GM23338 (cell line): ENCODE data around the gene LSM14B. TPM values are rescaled to one million over a fixed set of nuclear protein-coding genes. Genes with fewer than 3 reads are reported as not detected.

Experiments
- ATAC-seq: fragments of 200-7000 bp; cut with Tn5 transposase; 3 replicates; pipeline ENCODE4 v1.9.1; 2020
- DNase-seq: peaks from one replicate; pipeline ENCODE4 v3.0.0-alpha.2; 2015; ENCODE audit warnings: low spot score
- H2AFZ ChIP-seq: fragments of 200-600 bp; sonication (generic); 2 replicates; pipeline ENCODE4 v1.8.0; 2016; ENCODE audit warnings: antibody characterized with exemption, mild to moderate bottlenecking, moderate library complexity
- H3F3A ChIP-seq: fragments of 200-600 bp; sonication (generic); replicated peaks from 2 replicates; pipeline ENCODE4 v1.8.0; 2017; ENCODE audit warnings: antibody characterized with exemption, mixed run types, low read depth
- H3K27ac ChIP-seq: fragments of 200-600 bp; sonication (generic); 2 replicates; pipeline ENCODE4 v1.6.1; 2016; ENCODE audit warnings: low read depth
- H3K27me3 ChIP-seq: fragments of 200-600 bp; sonication (generic); 2 replicates; pipeline ENCODE4 v1.8.0; 2016; ENCODE audit warnings: mild to moderate bottlenecking, mixed run types, moderate library complexity; ENCODE audit not compliant: insufficient read depth
- H3K36me3 ChIP-seq: fragments of 200-600 bp; sonication (generic); 2 replicates; pipeline ENCODE4 v1.8.0; 2016; ENCODE audit warnings: mild to moderate bottlenecking; ENCODE audit not compliant: insufficient read depth
- H3K4me1 ChIP-seq: fragments of 200-600 bp; sonication (generic); 2 replicates; pipeline ENCODE4 v1.8.0; 2016; ENCODE audit warnings: mild to moderate bottlenecking, moderate library complexity; ENCODE audit not compliant: insufficient read depth
- H3K4me2 ChIP-seq: fragments of 200-600 bp; sonication (generic); 2 replicates; pipeline ENCODE4 v1.7.1; 2017; ENCODE audit warnings: mixed run types
- H3K4me3 ChIP-seq: fragments of 200-600 bp; sonication (generic); 2 replicates; pipeline ENCODE4 v1.6.1; 2016; ENCODE audit warnings: mixed run types
- H3K79me2 ChIP-seq: fragments of 200-600 bp; sonication (generic); replicated peaks from 2 replicates; pipeline ENCODE4 v1.8.0; 2017; ENCODE audit warnings: mild to moderate bottlenecking; ENCODE audit not compliant: insufficient read depth
- H3K9me2 ChIP-seq: fragments of 200-600 bp; sonication (generic); 2 replicates; pipeline ENCODE4 v1.8.0; 2017; ENCODE audit not compliant: insufficient read depth
- H4K20me1 ChIP-seq: fragments of 200-600 bp; sonication (generic); replicated peaks from 2 replicates; pipeline ENCODE4 v1.8.0; 2017; ENCODE audit warnings: mild to moderate bottlenecking; ENCODE audit not compliant: insufficient read depth
- H3K27ac Mint-ChIP-seq: 2 replicates; pipeline ENCODE4 v1.8.0; 2020; ENCODE audit warnings: inconsistent platforms, mild to moderate bottlenecking, moderate library complexity, mixed read lengths
- H3K27me3 Mint-ChIP-seq: 3 replicates; pipeline ENCODE4 v1.8.0; 2022; ENCODE audit warnings: low read depth, mild to moderate bottlenecking, moderate library complexity, mixed read lengths, inconsistent platforms; ENCODE audit not compliant: insufficient read depth, poor library complexity
- H3K36me3 Mint-ChIP-seq: 3 replicates; pipeline ENCODE4 v1.8.0; 2021; ENCODE audit warnings: low read depth, mild to moderate bottlenecking, inconsistent platforms, moderate library complexity, mixed read lengths
- H3K4me1 Mint-ChIP-seq: 3 replicates; pipeline ENCODE4 v1.8.0; 2020; ENCODE audit warnings: mild to moderate bottlenecking, inconsistent platforms, mixed read lengths
- H3K4me3 Mint-ChIP-seq: 3 replicates; pipeline ENCODE4 v1.8.0; 2021; ENCODE audit warnings: moderate library complexity, mild to moderate bottlenecking, inconsistent platforms, mixed read lengths
- H3K9me3 Mint-ChIP-seq: 3 replicates; pipeline ENCODE4 v1.8.0; 2020; ENCODE audit warnings: moderate library complexity, mild to moderate bottlenecking, inconsistent platforms, mixed read lengths
- CREB1 ChIP-seq: fragments of 250-450 bp; sonication (Bioruptor Pico); IDR thresholded peaks from 2 replicates; pipeline ENCODE4 v1.5.0; 2020; ENCODE audit warnings: low read depth, mild to moderate bottlenecking, moderate library complexity
- EZH2 ChIP-seq: fragments of 200-600 bp; sonication (generic); IDR thresholded peaks from one replicate; pipeline ENCODE4 v1.8.0; 2017; ENCODE audit warnings: antibody characterized with exemption, mild to moderate bottlenecking, low read depth; ENCODE audit not compliant: unreplicated experiment
- POLR2AphosphoS5 ChIP-seq: IDR thresholded peaks from 2 replicates; pipeline ENCODE4 v1.6.1; 2016; ENCODE audit warnings: antibody characterized with exemption, low read depth
- REST ChIP-seq: IDR thresholded peaks from one replicate; pipeline ENCODE4 v1.6.1; 2018; ENCODE audit warnings: antibody characterized with exemption; ENCODE audit not compliant: unreplicated experiment
- ZNF114 ChIP-seq: fragments of 250-450 bp; sonication (Bioruptor Pico); IDR thresholded peaks from 2 replicates; pipeline ENCODE4 v1.5.0; 2020; ENCODE audit warnings: mild to moderate bottlenecking, moderate library complexity
- ZNF331 ChIP-seq: fragments of 250-450 bp; sonication (Bioruptor Pico); IDR thresholded peaks from 2 replicates; pipeline ENCODE4 v1.5.0; 2020; ENCODE audit warnings: low read depth, mild to moderate bottlenecking, moderate library complexity
- polyA plus RNA-seq: library from polyadenylated mRNA; unstranded; fragments of >200 nt; fragmentation: Nextera tagmentation; extraction: Ambion mirVana; gene quantifications from 2 replicates; pipeline ENCODE4 v1.2.1, GENCODE V29; 2016
- total RNA-seq: library from RNA; depleted of rRNA; stranded (reverse); fragments of >200 nt; shearing (Covaris generic); gene quantifications from 2 replicates; pipeline ENCODE4 v1.2.3, GENCODE V29; 2014
- TF ChIP-seq, protein P1 (sequence below): IDR thresholded peaks from 2 replicates; pipeline ENCODE4 v1.6.1; 2016; ENCODE audit warnings: antibody characterized with exemption

LSM14B gene
- total and polyA plus RNA-seq, 2 experiments from 2014 or later: 9.6 to 55.7 TPM

- TF ChIP-seq, protein P1, sequence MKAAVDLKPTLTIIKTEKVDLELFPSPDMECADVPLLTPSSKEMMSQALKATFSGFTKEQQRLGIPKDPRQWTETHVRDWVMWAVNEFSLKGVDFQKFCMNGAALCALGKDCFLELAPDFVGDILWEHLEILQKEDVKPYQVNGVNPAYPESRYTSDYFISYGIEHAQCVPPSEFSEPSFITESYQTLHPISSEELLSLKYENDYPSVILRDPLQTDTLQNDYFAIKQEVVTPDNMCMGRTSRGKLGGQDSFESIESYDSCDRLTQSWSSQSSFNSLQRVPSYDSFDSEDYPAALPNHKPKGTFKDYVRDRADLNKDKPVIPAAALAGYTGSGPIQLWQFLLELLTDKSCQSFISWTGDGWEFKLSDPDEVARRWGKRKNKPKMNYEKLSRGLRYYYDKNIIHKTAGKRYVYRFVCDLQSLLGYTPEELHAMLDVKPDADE: no peak
- TF ChIP-seq EZH2: no peak
- TF ChIP-seq ZNF331: no peak
- no peak for TF ChIP-seq ZNF114
Observed at GRCh38 chr20:62177307-62177706, 55.0 kb downstream of the LSM14B start (continued).

- peaks cover 7% of the 10 kb centered on the region for H3F3A ChIP-seq
- H3K4me2 ChIP-seq: no peak overlapping the region
- H4K20me1 ChIP-seq: no peaks in the 10 kb centered on the region
- no peak overlapping the region for H3K4me3 ChIP-seq
- TF ChIP-seq REST (no peak), POLR2AphosphoS5 (no peak), CREB1 (CRISPR knock-in tag) (no peak)
- H3K27ac ChIP-seq: no peak overlapping the region
- H3K4me1 ChIP-seq: peaks cover under 1% of the 10 kb centered on the region; the same call in 1 of the 2 replicates
- no peaks in the 10 kb centered on the region for H3K9me2 ChIP-seq
- no peak for DNase-seq
- H3K27me3 ChIP-seq: no peaks in the 10 kb centered on the region
- ATAC-seq: no peak
- Mint-ChIP-seq H3K36me3 (peaks cover 26% of the 10 kb centered on the region), H3K27me3 (peaks cover 11% of the 10 kb centered on the region), H3K4me3 (no peak overlapping the region), H3K27ac (no peak overlapping the region), H3K4me1 (peaks cover 10% of the 10 kb centered on the region), H3K9me3 (no peaks in the 10 kb centered on the region; the same call in 2 of the 3 replicates)
- H3K79me2 ChIP-seq: peaks cover 5% of the 10 kb centered on the region
- no peaks in the 10 kb centered on the region for H3K36me3 ChIP-seq
- H2AFZ ChIP-seq: no peak overlapping the region
Observed at GRCh38 chr20:62178316-62179161, 56.3 kb downstream of the LSM14B start.

- no peak for DNase-seq
- Histone ChIP-seq H3K36me3 (no peaks in the 10 kb centered on the region), H3K9me2 (no peaks in the 10 kb centered on the region), H3K4me2 (no peak overlapping the region), H3K4me1 (peaks cover 6% of the 10 kb centered on the region; the same call in 1 of the 2 replicates), H3K27ac (no peak overlapping the region), H4K20me1 (no peaks in the 10 kb centered on the region), H3K79me2 (peaks cover 11% of the 10 kb centered on the region), H2AFZ (no peak overlapping the region), H3F3A (peaks cover 7% of the 10 kb centered on the region), H3K27me3 (no peaks in the 10 kb centered on the region), H3K4me3 (no peak overlapping the region)
- H3K36me3 Mint-ChIP-seq: peaks cover 23% of the 10 kb centered on the region
- H3K9me3 Mint-ChIP-seq: no peaks in the 10 kb centered on the region; the same call in 2 of the 3 replicates
- H3K4me3 Mint-ChIP-seq: no peak overlapping the region
- ATAC-seq: no peak
- H3K27ac Mint-ChIP-seq: no peak overlapping the region
- peaks cover 11% of the 10 kb centered on the region for H3K27me3 Mint-ChIP-seq
- peaks cover 14% of the 10 kb centered on the region for H3K4me1 Mint-ChIP-seq
- TF ChIP-seq ZNF331 (no peak), ZNF114 (no peak)
- TF ChIP-seq, protein P1: no peak
Observed at GRCh38 chr20:62179162-62179504, 56.9 kb downstream of the LSM14B start.
